MCF 10A (cell line): ENCODE results near the gene LRP8. TPM values are rescaled to one million over a fixed set of nuclear protein-coding genes. Genes with fewer than 3 reads are reported as not detected.

Experiments used
- BruUV-seq: library from RNA; stranded (reverse); fragments of 400-500 nt; replicated peaks from 2 replicates; lab custom pipeline; 2021; lab: Mats Ljungman, UMichigan
- CTCF ChIA-PET: fragments of 300-600 bp; sonication (Branson Sonifier 250); formaldehyde crosslinking; extraction: SDS; loops from one replicate; lab custom pipeline; 2021; ENCODE audit warnings: antibody characterized with exemption, inconsistent platforms; lab: Yijun Ruan, JAX
- POLR2A ChIA-PET: fragments of 300-600, 350-650 bp; sonication (Branson Sonifier 250); formaldehyde crosslinking; extraction: SDS; loops from one replicate; lab custom pipeline; 2020; ENCODE audit warnings: antibody characterized with exemption, inconsistent platforms; lab: Yijun Ruan, JAX
- DNase-seq: peaks from one replicate; pipeline ENCODE4 v3.0.0-alpha.2; 2018; ENCODE audit not compliant: unreplicated experiment
- H3K27ac Mint-ChIP-seq: one replicate; pipeline ENCODE4 v1.8.0; 2022; ENCODE audit warnings: mild to moderate bottlenecking, low read depth, mixed read lengths; ENCODE audit not compliant: unreplicated experiment
- H3K27me3 Mint-ChIP-seq: one replicate; pipeline ENCODE4 v1.8.0; 2022; ENCODE audit warnings: mixed read lengths; ENCODE audit not compliant: insufficient read depth, unreplicated experiment
- H3K36me3 Mint-ChIP-seq: one replicate; pipeline ENCODE4 v1.8.0; 2022; ENCODE audit warnings: mild to moderate bottlenecking, moderate library complexity, mixed read lengths; ENCODE audit not compliant: insufficient read depth, unreplicated experiment
- H3K4me1 Mint-ChIP-seq: one replicate; pipeline ENCODE4 v1.8.0; 2022; ENCODE audit warnings: mixed read lengths; ENCODE audit not compliant: insufficient read depth, unreplicated experiment
- H3K4me3 Mint-ChIP-seq: one replicate; pipeline ENCODE4 v1.8.0; 2022; ENCODE audit warnings: mild to moderate bottlenecking, moderate library complexity, mixed read lengths; ENCODE audit not compliant: unreplicated experiment
- H3K9me3 Mint-ChIP-seq: one replicate; pipeline ENCODE4 v1.8.0; 2022; ENCODE audit warnings: mixed read lengths; ENCODE audit not compliant: unreplicated experiment
- CTCF ChIP-seq: fragments of 200-600 bp; IDR thresholded peaks from one replicate; pipeline ENCODE4 v1.8.0; 2022; ENCODE audit warnings: antibody characterized with exemption, mild to moderate bottlenecking; ENCODE audit not compliant: unreplicated experiment
- intact Hi-C: fragments of 100-400 bp; cut with micrococcal nuclease; formaldehyde crosslinking; loops from 2 replicates; pipeline ENCODE4 v1.14.1; 2022
- total RNA-seq: library from RNA; stranded (reverse); gene quantifications from 2 replicates; pipeline ENCODE4 v1.2.3, GENCODE V29; 2022

The LRP8 gene
- total RNA-seq, 1 experiment from 2014 or later = 21.8 TPM

- H3K4me1 Mint-ChIP-seq = no peaks in the 10 kb centered on the region
- POLR2A ChIA-PET = interaction anchor here (0.7 to 2.1 kb wide), 4 partner anchors 16 to 311 kb away, joined by 3 to 4 read pairs (median 3); no protein-coding TSS in a partner anchor
- intact Hi-C loops = loop anchor here (1.0 to 2.0 kb wide), 3 partner anchors 32 to 87 kb away; partner anchors contain the start of gene MAGOH
These were observed 2.4 kb downstream of the LRP8 start for GRCh38 chr1:53325326-53326087.

GRCh38 chr1:53324728-53325297 is 3.1 kb downstream of the LRP8 start:
- ChIA-PET CTCF (interaction anchor here (2.1 kb wide), 1 partner anchor 47 kb away, joined by 11 read pairs; no protein-coding TSS in a partner anchor), POLR2A (interaction anchor here (0.8 kb wide), 1 partner anchor 16 kb away, joined by 3 read pairs; no protein-coding TSS in a partner anchor)
- intact Hi-C loops = no loop called here
- no peak for TF ChIP-seq CTCF
- Mint-ChIP-seq H3K27me3 (no peaks in the 10 kb centered on the region), H3K9me3 (no peaks in the 10 kb centered on the region), H3K4me3 (peak overlapping the region; percentile 82), H3K36me3 (peaks cover 7% of the 10 kb centered on the region), H3K4me1 (no peaks in the 10 kb centered on the region), H3K27ac (no peak overlapping the region)
- no peak for DNase-seq
- BruUV-seq = no TSS peak

More at GRCh38 chr1:53325326-53326087, 2.4 kb downstream of the LRP8 start:
- H3K9me3 Mint-ChIP-seq = no peaks in the 10 kb centered on the region
- H3K27ac Mint-ChIP-seq = peak overlapping the region; percentile 95
- H3K4me3 Mint-ChIP-seq = peak overlapping the region; percentile 82
- peaks cover 7% of the 10 kb centered on the region for H3K36me3 Mint-ChIP-seq
- CTCF ChIA-PET = interaction anchor here (0.6 to 2.1 kb wide), 2 partner anchors 48 to 62 kb away, joined by 5 to 11 read pairs; no protein-coding TSS in a partner anchor
- peak; percentile 3 for DNase-seq
- no peaks in the 10 kb centered on the region for H3K27me3 Mint-ChIP-seq
- no peak for TF ChIP-seq CTCF
- TSS peak; percentile 37 for BruUV-seq

GRCh38 chr1:53324321-53324720 is 3.5 kb downstream of the LRP8 start:
- DNase-seq = no peak
- Mint-ChIP-seq H3K4me3 (no peak overlapping the region), H3K4me1 (no peaks in the 10 kb centered on the region), H3K27me3 (no peaks in the 10 kb centered on the region), H3K9me3 (no peaks in the 10 kb centered on the region), H3K27ac (no peak overlapping the region), H3K36me3 (peaks cover 7% of the 10 kb centered on the region)
- CTCF ChIA-PET = interaction anchor here (2.1 kb wide), 1 partner anchor 46 kb away, joined by 11 read pairs; no protein-coding TSS in a partner anchor
- POLR2A ChIA-PET = interaction anchor here (0.8 kb wide), 1 partner anchor 15 kb away, joined by 3 read pairs; no protein-coding TSS in a partner anchor
- TF ChIP-seq CTCF = no peak
- no TSS peak for BruUV-seq
- intact Hi-C loops = no loop called here

- no TSS peak for BruUV-seq
- Mint-ChIP-seq H3K4me1 (no peaks in the 10 kb centered on the region), H3K27me3 (no peaks in the 10 kb centered on the region), H3K27ac (no peak overlapping the region), H3K4me3 (no peak overlapping the region), H3K36me3 (peaks cover 7% of the 10 kb centered on the region), H3K9me3 (no peaks in the 10 kb centered on the region)
- POLR2A ChIA-PET = interaction anchor here (1.0 kb wide), 1 partner anchor 85 kb away, joined by 3 read pairs; no protein-coding TSS in a partner anchor
- CTCF ChIA-PET = interaction anchor here (2.1 kb wide), 1 partner anchor 45 kb away, joined by 11 read pairs; no protein-coding TSS in a partner anchor
- DNase-seq = no peak
- TF ChIP-seq CTCF = no peak
- intact Hi-C loops = no loop called here
These were observed 4.6 kb downstream of the LRP8 start for GRCh38 chr1:53323316-53323715.
